GM12865 (cell line): ENCODE results near the gene DELE1.
"Not testable (repeated sequence)": the region's sequence is repeated elsewhere in the genome, so short reads cannot be mapped to it uniquely, and the experiment has no call there.

Experiments
- DNase-seq: peaks from one replicate; pipeline ENCODE4 v3.0.0; 2010; ENCODE audit warnings: low read depth
- H3K4me3 ChIP-seq: 2 replicates; pipeline ENCODE4 v1.5.1; 2011; ENCODE audit warnings: mild to moderate bottlenecking, low read depth, low read length, control low read depth
- CTCF ChIP-seq: IDR thresholded peaks from 2 replicates; pipeline ENCODE4 v1.5.1; 2011; ENCODE audit warnings: low read length, control low read depth, low read depth, inconsistent platforms; ENCODE audit not compliant: insufficient read depth; ENCODE audit errors: missing control alignments

The DELE1 gene

GRCh38 chr5:141880961-141881801, 42.5 kb upstream of the DELE1 start:
- no peak overlapping the region for H3K4me3 ChIP-seq
- DNase-seq: peak; percentile 60
- TF ChIP-seq CTCF: no peak

GRCh38 chr5:141881886-141882285, 41.8 kb upstream of the DELE1 start:
- no peak for TF ChIP-seq CTCF
- no peak for DNase-seq
- H3K4me3 ChIP-seq: no peak overlapping the region; the same call in 1 of the 2 replicates

GRCh38 chr5:141882594-141883183, 41.0 kb upstream of the DELE1 start:
- DNase-seq: no peak
- H3K4me3 ChIP-seq: no peak overlapping the region
- TF ChIP-seq CTCF: no peak

GRCh38 chr5:141883184-141883891, 40.3 kb upstream of the DELE1 start:
- peak; percentile 17 for DNase-seq
- no peak overlapping the region for H3K4me3 ChIP-seq
- TF ChIP-seq CTCF: no peak

DNA sequence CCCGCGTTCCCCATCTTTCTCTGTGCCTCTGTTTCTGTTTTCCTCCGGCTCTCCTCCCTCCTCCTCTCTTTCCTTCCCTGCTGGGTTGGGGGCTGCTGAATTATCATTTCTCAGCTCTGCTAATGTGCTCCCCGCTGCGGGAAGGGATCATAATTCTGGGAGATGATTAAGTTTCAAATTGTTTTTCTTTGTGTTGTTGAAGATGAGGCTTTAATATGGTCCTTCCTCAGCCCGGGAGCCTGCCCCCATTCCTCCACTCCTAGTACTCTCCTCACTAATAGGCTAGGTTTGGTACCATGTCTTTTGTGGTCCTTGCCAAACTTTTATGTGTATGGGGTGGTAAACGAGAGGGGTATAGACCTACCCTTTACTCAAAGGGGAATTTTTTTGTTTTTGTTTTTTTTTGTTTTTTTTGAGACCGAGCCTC, 39.8 kb upstream of the DELE1 start:
- no peak for DNase-seq
- H3K4me3 ChIP-seq: no peak overlapping the region
- TF ChIP-seq CTCF: no peak

DNA sequence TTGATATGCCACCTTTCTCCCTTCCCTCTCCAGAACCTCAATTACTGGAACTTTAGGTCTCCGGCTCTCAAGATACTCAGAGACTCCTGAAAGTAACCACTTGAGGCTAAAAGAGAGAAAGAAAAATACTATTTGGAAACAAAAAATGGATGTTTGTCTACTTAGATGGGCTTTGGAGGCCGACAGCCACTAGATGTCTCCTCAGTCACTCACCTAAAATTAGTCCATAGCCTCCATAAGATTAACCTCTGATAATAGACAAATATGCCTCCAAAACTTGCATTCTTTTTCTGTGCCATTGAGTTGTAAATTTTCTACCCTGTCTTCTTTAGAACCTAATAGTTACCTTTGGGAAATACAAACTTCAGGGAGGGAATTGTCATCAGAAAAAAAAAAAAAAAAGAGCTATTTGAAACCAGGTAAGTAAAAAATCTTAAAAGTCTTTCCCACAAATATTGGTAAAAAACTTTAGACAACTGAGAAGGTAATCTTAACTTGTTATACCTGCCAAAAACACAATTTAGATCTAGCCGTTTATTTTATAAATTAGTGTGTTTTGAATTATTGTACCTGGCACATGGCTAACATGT, 34.3 kb upstream of the DELE1 start:
- DNase-seq: peak; percentile 18
- H3K4me3 ChIP-seq: no peak overlapping the region
- TF ChIP-seq CTCF: peak; percentile 43

GRCh38 chr5:141890429-141890828, 33.2 kb upstream of the DELE1 start:
- H3K4me3 ChIP-seq: not testable (repeated sequence)

More at GRCh38 chr5:141890429-141890828, 33.2 kb upstream of the DELE1 start:
- DNase-seq: not testable (repeated sequence)
